GM19025 (cell line): ENCODE results near the gene IQCC.

ENCODE experiments used
- ATAC-seq: cut with Tn5 transposase; IDR thresholded peaks from one replicate; pipeline ENCODE4 v1.9.1; 2021; ENCODE audit warnings: mild to moderate bottlenecking, low read depth, moderate library complexity; ENCODE audit not compliant: unreplicated experiment

The IQCC gene

GRCh38 chr1:32221980-32222755 lies 16.7 kb downstream of the IQCC start, which contains the start of the genes EIF3I and TMEM234:
Gene EIF3I, plus strand, starts transcription at chr1:32222407. Its CDS starts 35 bp downstream, at chr1:32222442.
Gene TMEM234, minus strand, starts transcription at chr1:32222353. Its CDS starts 31 bp downstream, at chr1:32222322.
- ATAC-seq = peak; percentile 86

GRCh38 chr1:32223683-32224082 lies 18.2 kb downstream of the IQCC start:
- no peak for ATAC-seq

GRCh38 chr1:32224285-32224684 lies 18.8 kb downstream of the IQCC start:
- no peak for ATAC-seq

GRCh38 chr1:32228771-32229170 lies 23.3 kb downstream of the IQCC start:
- no peak for ATAC-seq

DNA sequence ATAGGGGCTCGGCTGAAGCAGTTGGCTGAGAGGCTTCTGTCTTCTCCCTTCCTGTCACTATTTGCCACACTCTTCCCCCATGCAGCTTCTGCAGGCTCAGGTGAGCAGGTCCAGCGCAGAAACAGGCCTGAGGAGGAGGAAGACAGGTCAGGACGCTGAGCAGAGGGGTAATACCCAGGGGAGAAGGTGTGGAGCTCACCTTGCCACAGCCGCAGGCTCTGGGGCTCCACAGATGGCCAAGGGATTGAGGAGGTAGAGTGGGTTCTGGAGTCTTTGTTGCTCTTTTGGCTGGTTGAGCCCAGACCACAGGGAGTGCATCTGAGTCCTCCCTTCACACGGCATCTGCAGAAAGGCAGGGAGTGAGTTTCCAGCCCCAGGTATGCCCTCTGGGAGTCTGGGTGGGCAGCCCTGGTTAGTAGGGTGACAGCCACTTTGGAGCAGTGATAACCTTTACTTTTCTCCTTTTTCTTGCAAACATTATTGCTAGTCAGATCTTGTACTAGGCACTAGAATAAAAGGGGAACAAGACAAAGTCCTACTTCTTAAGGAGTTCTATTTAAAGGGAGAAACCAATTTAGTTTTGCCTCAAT lies 26.5 kb downstream of the IQCC start:
- no peak for ATAC-seq

GRCh38 chr1:32232558-32233304 lies 27.3 kb downstream of the IQCC start:
- ATAC-seq = no peak

GRCh38 chr1:32234792-32235191 lies 29.3 kb downstream of the IQCC start:
- ATAC-seq = no peak

- ATAC-seq = no peak
Observed at GRCh38 chr1:32239337-32239736, 33.9 kb downstream of the IQCC start.

DNA sequence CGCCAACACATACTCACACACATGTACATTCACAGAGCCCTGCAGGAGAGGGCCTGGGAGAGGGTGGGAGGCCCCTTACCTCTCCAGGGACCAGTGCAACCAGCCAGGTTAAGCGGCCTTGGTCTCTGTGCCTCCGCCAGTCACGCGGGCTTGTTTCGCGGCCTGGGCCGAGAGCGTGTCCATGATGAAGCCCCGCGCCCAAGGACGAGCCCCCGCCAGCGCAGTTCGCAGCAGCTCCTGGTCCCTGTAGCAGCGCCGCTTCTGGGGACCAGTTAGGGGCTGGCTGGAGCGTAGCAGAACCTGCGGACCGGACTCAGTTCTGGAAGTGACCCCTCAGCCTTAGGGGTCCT lies 34.3 kb downstream of the IQCC start:
- ATAC-seq = no peak

GRCh38 chr1:32240140-32240951 lies 34.9 kb downstream of the IQCC start:
- no peak for ATAC-seq

DNA sequence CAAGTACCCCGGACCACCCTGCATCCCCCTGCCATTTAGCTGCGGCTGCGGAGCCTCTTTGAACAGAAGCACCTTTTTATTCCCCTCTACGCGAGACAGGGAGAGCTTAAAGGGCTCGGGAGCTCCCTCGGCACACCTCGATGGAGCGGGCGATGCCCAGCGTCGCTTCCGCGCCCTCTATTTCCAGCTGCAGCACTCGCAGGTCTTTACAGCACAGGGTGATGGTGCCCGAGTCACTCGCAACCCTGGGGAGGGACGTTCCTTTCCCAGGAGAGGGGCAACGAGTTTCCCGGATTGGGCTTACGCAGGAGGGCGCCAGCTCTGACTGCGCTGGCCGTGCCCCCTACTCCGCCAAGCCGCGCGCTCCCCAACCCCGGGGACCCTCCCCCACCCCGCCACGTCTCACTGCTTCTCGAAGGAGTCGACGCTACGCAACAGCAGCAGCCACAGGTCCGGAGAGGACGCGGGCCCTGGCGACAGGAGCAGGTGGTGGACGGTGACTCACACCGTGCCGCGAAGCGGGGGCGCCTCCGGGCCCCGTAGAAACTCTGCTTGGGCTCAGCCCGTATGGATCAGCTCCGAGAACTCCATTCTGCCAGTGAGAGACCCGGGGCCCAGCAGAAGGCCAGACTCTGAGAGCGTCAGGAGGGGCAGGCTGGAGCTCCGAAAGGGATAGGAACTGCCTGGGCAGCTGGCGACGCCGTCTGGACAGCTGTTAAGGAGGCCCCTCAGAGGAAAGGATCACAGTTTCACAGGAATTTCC lies 35.7 kb downstream of the IQCC start:
- no peak for ATAC-seq

- no peak for ATAC-seq
Observed at GRCh38 chr1:32242341-32242851, 36.9 kb downstream of the IQCC start.

- ATAC-seq = no peak
Observed at GRCh38 chr1:32246888-32247273, 41.4 kb downstream of the IQCC start, which contains the start of gene FAM167B. Gene FAM167B, plus strand, starts transcription at chr1:32247222. Its CDS starts 200 bp downstream, at chr1:32247422.

DNA sequence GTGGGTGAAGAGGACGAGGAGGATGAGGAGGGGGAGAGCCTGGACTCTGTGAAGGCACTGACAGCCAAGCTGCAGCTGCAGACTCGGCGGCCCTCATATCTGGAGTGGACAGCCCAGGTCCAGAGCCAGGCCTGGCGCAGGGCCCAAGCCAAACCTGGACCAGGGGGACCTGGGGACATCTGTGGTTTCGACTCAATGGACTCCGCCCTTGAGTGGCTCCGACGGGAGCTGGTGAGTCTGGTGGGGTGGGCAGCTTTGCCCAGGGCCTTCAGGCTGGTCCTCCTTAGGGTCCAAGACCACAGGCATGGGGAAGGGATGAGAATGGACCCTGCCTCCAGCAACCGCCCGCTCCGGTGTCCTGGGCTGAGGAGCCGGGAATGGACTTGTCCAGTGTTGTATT lies 42.0 kb downstream of the IQCC start:
- ATAC-seq = no peak

GRCh38 chr1:32247983-32248889 lies 42.8 kb downstream of the IQCC start:
- ATAC-seq = peak; percentile 41

DNA sequence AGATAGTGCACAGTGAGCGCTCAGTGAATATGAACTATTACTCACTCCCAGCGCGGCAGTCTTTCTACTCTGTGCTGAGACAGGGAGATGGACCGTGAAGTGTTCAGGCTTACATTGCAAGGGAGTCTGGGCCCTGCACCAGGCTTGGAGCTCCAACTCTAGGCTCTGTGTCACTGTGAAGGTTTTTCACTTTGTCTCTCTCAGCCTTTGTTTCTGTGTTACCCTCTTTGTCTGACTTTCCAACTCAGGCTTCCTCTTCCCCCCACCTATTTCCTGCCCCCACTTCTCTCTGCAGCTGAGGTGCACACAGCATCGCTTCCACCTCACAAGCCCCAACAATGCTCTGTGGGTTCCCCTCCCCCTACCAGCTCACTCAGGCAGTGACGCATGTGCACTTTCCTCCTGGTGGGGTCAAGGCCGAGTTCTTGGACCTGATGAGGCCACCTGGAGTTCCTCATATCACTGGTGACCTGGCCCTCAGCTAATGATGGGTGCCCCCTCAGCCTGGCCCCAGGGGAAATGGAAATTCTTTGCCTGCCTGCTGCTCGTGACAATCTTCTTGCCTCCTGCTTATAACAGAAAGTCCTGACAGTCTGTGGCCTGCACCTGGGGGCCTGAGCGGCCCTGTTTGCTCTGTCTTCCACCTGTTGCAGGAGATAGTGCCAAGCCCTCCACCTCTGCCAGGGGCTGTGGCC lies 44.5 kb downstream of the IQCC start:
- peak; percentile 44 for ATAC-seq

- no peak for ATAC-seq
Observed at GRCh38 chr1:32250893-32251716, 45.6 kb downstream of the IQCC start, which contains the start of gene LCK. Gene LCK, plus strand, starts transcription at chr1:32251265. Its CDS starts 23,065 bp downstream, at chr1:32274330.
